H1 (cell line): ENCODE measurements around the gene PAX8. TPM values are rescaled to one million over a fixed set of nuclear protein-coding genes. Genes with fewer than 3 reads are reported as not detected.

Source experiments
- CTCF ChIA-PET: fragments of 300-600 bp; sonication (Branson Sonifier 250); formaldehyde crosslinking; loops from one replicate; lab custom pipeline; 2021; ENCODE audit not compliant: partially characterized antibody; lab: Charles Lee
- POLR2A ChIA-PET: fragments of 300-600 bp; sonication (Branson Sonifier 250); formaldehyde crosslinking; loops from one replicate; lab custom pipeline; 2021; ENCODE audit warnings: inconsistent platforms; ENCODE audit not compliant: partially characterized antibody; lab: Charles Lee
- DNase-seq, 2 experiments: peaks; one replicate each; pipeline versions ENCODE4 v3.0.0 to v3.0.0-alpha.2; 2010 to 2022; ENCODE audit warnings: low spot score in 2 of 2, low read depth in 1 of 2, mixed read lengths in 1 of 2
- FAIRE-seq: peaks from 2 replicates; lab custom pipeline; 2011; peaks lifted over from hg19 to GRCh38; lab: Jason Lieb, UNC
- H2AFZ ChIP-seq: 2 replicates; pipeline ENCODE4 v1.8.1; 2012; ENCODE audit warnings: low read length, inconsistent platforms
- H2AK5ac ChIP-seq: 2 replicates; pipeline ENCODE4 v1.6.1; 2013; ENCODE audit warnings: low read depth, low read length
- H2BK120ac ChIP-seq: replicated peaks from 2 replicates; pipeline ENCODE3; 2013; ENCODE audit warnings: low read depth, low read length, inconsistent platforms
- H2BK12ac ChIP-seq: 2 replicates; pipeline ENCODE4 v1.6.1; 2013; ENCODE audit warnings: low read depth, low read length
- H2BK15ac ChIP-seq: 2 replicates; pipeline ENCODE4 v1.6.1; 2013; ENCODE audit warnings: low read length
- H2BK20ac ChIP-seq: 2 replicates; pipeline ENCODE4 v1.6.1; 2013; ENCODE audit warnings: low read length
- H2BK5ac ChIP-seq: 2 replicates; pipeline ENCODE4 v1.6.1; 2013; ENCODE audit warnings: low read depth, low read length
- H3K14ac ChIP-seq: 2 replicates; pipeline ENCODE4 v1.6.1; 2013; ENCODE audit warnings: inconsistent platforms; ENCODE audit not compliant: insufficient read length
- H3K18ac ChIP-seq: 2 replicates; pipeline ENCODE4 v1.6.1; 2013; ENCODE audit warnings: low read length; ENCODE audit errors: extremely low read depth
- H3K23ac ChIP-seq: 2 replicates; pipeline ENCODE4 v1.6.1; 2013; ENCODE audit warnings: inconsistent platforms; ENCODE audit not compliant: insufficient read length
- H3K23me2 ChIP-seq: 2 replicates; pipeline ENCODE4 v1.6.1; 2013; ENCODE audit warnings: low read depth, low read length
- H3K27ac ChIP-seq: 2 replicates; pipeline ENCODE4 v1.6.1; 2011; ENCODE audit warnings: low read depth, low read length, inconsistent platforms
- H3K27me3 ChIP-seq, 4 experiments: replicated peaks in 1 of 4; 1 replicate in 1 of 4; 2 replicates in 3 of 4; pipeline versions ENCODE4 v1.6.1 to v1.8.1; 2011 to 2013; ENCODE audit warnings: low read length in 3 of 4, mild to moderate bottlenecking in 3 of 4, inconsistent platforms in 2 of 4, mixed read lengths in 2 of 4, moderate library complexity in 1 of 4; ENCODE audit not compliant: control insufficient read depth in 3 of 4, insufficient read depth in 3 of 4; ENCODE audit errors: extremely low read depth in 1 of 4
- H3K36me3 ChIP-seq, 4 experiments: 2 replicates each; pipeline versions ENCODE4 v1.6.1 to v1.8.1; 2011 to 2013; ENCODE audit warnings: mild to moderate bottlenecking in 4 of 4, low read length in 3 of 4, moderate library complexity in 2 of 4, control low read depth in 1 of 4, inconsistent platforms in 1 of 4; ENCODE audit not compliant: insufficient read depth in 4 of 4, control insufficient read depth in 2 of 4
- H3K4ac ChIP-seq: replicated peaks from 2 replicates; pipeline ENCODE3; 2013; ENCODE audit warnings: low read length, low read depth, mixed read lengths, inconsistent platforms; ENCODE audit not compliant: insufficient read length
- H3K4me1 ChIP-seq, 4 experiments: replicated peaks in 1 of 4; 1 replicate in 1 of 4; 2 replicates in 3 of 4; pipeline versions ENCODE4 v1.6.1 to v1.8.1; 2011 to 2013; ENCODE audit warnings: low read length in 3 of 4, inconsistent platforms in 2 of 4, mixed read lengths in 1 of 4; ENCODE audit not compliant: insufficient read depth in 4 of 4, control insufficient read depth in 3 of 4
- H3K4me2 ChIP-seq, 2 experiments: 2 replicates each; pipeline versions ENCODE4 v1.6.1 to v1.8.1; 2011 to 2013; ENCODE audit warnings: low read depth in 2 of 2, low read length in 2 of 2, control low read depth in 1 of 2, inconsistent platforms in 1 of 2, mild to moderate bottlenecking in 1 of 2; ENCODE audit not compliant: insufficient read depth in 1 of 2
- H3K4me3 ChIP-seq, 4 experiments: fragments of 200-600, 300-600 bp in 1 of 4; sonication (generic), shearing (Covaris generic), sonication (Bioruptor Twin) in 1 of 4; 2 replicates each; pipeline versions ENCODE4 v1.5.1 to v1.8.1; 2011 to 2016; ENCODE audit warnings: low read length in 4 of 4, low read depth in 3 of 4, control low read depth in 2 of 4, inconsistent platforms in 2 of 4, mild to moderate bottlenecking in 2 of 4, mixed read lengths in 1 of 4, moderate library complexity in 1 of 4; ENCODE audit not compliant: insufficient read depth in 2 of 4; ENCODE audit errors: extremely low read depth in 1 of 4
- H3K56ac ChIP-seq: replicated peaks from 2 replicates; pipeline ENCODE3; 2013; ENCODE audit warnings: low read depth, mild to moderate bottlenecking, mixed read lengths, low read length, inconsistent platforms; ENCODE audit not compliant: insufficient read length
- H3K79me1 ChIP-seq: 2 replicates; pipeline ENCODE4 v1.6.1; 2013; ENCODE audit warnings: low read depth, low read length, control low read depth
- H3K79me2 ChIP-seq, 2 experiments: 2 replicates each; pipeline versions ENCODE4 v1.6.1 to v1.8.1; 2012 to 2013; ENCODE audit warnings: low read length in 2 of 2, mild to moderate bottlenecking in 2 of 2, inconsistent platforms in 1 of 2; ENCODE audit not compliant: insufficient read depth in 2 of 2, control insufficient read depth in 1 of 2
- H3K9ac ChIP-seq, 4 experiments: replicated peaks in 1 of 4; 1 replicate in 1 of 4; 2 replicates in 3 of 4; pipeline versions ENCODE4 v1.6.1 to v1.8.1; 2011 to 2013; ENCODE audit warnings: low read depth in 3 of 4, low read length in 3 of 4, control low read depth in 2 of 4, mild to moderate bottlenecking in 2 of 4, moderate library complexity in 2 of 4, inconsistent platforms in 1 of 4; ENCODE audit errors: extremely low read depth in 1 of 4
- H3K9me3 ChIP-seq, 2 experiments: 2 replicates each; pipeline versions ENCODE4 v1.6.1 to v1.8.1; 2012 to 2013; ENCODE audit warnings: mild to moderate bottlenecking in 2 of 2, moderate library complexity in 2 of 2, control low read depth in 1 of 2, inconsistent platforms in 1 of 2, low read depth in 1 of 2, low read length in 1 of 2, mixed read lengths in 1 of 2; ENCODE audit not compliant: insufficient read depth in 2 of 2
- H4K20me1 ChIP-seq, 2 experiments: replicated peaks in 1 of 2; 2 replicates each; pipeline versions ENCODE3 to v1.8.1; 2011 to 2013; ENCODE audit warnings: inconsistent platforms in 2 of 2, low read length in 2 of 2, mild to moderate bottlenecking in 1 of 2; ENCODE audit not compliant: insufficient read depth in 2 of 2, control insufficient read depth in 1 of 2
- H4K5ac ChIP-seq: 2 replicates; pipeline ENCODE4 v1.6.1; 2013; ENCODE audit warnings: low read length, low read depth, mixed read lengths, inconsistent platforms; ENCODE audit not compliant: insufficient read length
- H4K8ac ChIP-seq: 2 replicates; pipeline ENCODE4 v1.8.0; 2013; ENCODE audit warnings: mild to moderate bottlenecking, moderate library complexity, low read length, inconsistent platforms; ENCODE audit not compliant: insufficient read depth; ENCODE audit errors: extremely low read depth
- H4K91ac ChIP-seq: replicated peaks from 2 replicates; pipeline ENCODE3; 2013; ENCODE audit warnings: low read length, mixed read lengths, inconsistent platforms; ENCODE audit not compliant: insufficient read length
- ASH2L ChIP-seq: fragments of 200-600, 300-600 bp; sonication (generic); IDR thresholded peaks from one replicate; pipeline ENCODE4 v1.7.1; 2017; ENCODE audit warnings: low read length
- BACH1 ChIP-seq: IDR thresholded peaks from 2 replicates; pipeline ENCODE4 v1.6.1; 2012; ENCODE audit warnings: low read length, improper control_type of control experiment
- CEBPB ChIP-seq: IDR thresholded peaks from 2 replicates; pipeline ENCODE4 v1.6.1; 2012; ENCODE audit warnings: low read depth, low read length
- CHD2 ChIP-seq: IDR thresholded peaks from 2 replicates; pipeline ENCODE4 v1.6.1; 2012; ENCODE audit warnings: low read length, improper control_type of control experiment
- CREB1 ChIP-seq: IDR thresholded peaks from 2 replicates; pipeline ENCODE4 v1.6.1; 2012; ENCODE audit warnings: inconsistent platforms
- CTCF ChIP-seq, 3 experiments: IDR thresholded peaks; 1 replicate in 2 of 3; 2 replicates in 1 of 3; pipeline versions ENCODE4 v1.5.1 to v1.6.1; 2011; ENCODE audit warnings: low read length in 3 of 3, mild to moderate bottlenecking in 3 of 3, inconsistent platforms in 2 of 3, low read depth in 1 of 3, moderate library complexity in 1 of 3; ENCODE audit not compliant: insufficient read depth in 1 of 3; ENCODE audit errors: control extremely low read depth in 1 of 3
- NRF1 ChIP-seq: IDR thresholded peaks from 2 replicates; pipeline ENCODE4 v1.6.1; 2011; ENCODE audit warnings: mild to moderate bottlenecking, low read depth, low read length, improper control_type of control experiment
- POLR2AphosphoS5 ChIP-seq: IDR thresholded peaks from 2 replicates; pipeline ENCODE4 v1.6.1; 2011; ENCODE audit warnings: low read depth, low read length
- POU5F1 ChIP-seq: IDR thresholded peaks from 2 replicates; pipeline ENCODE4 v1.6.1; 2011; ENCODE audit warnings: low read depth, mild to moderate bottlenecking, low read length, moderate library complexity
- RFX5 ChIP-seq: IDR thresholded peaks from 2 replicates; pipeline ENCODE4 v1.6.1; 2011; ENCODE audit warnings: low read depth, low read length, improper control_type of control experiment, borderline replicate concordance
- SAP30 ChIP-seq: fragments of 300-600 bp; sonication (generic); IDR thresholded peaks from 2 replicates; pipeline ENCODE4 v1.7.1; 2012; ENCODE audit warnings: low read length, moderate library complexity, mild to moderate bottlenecking, inconsistent platforms; ENCODE audit not compliant: insufficient read depth, insufficient replicate concordance
- SIRT6 ChIP-seq: IDR thresholded peaks from one replicate; pipeline ENCODE4 v1.7.1; 2012; ENCODE audit warnings: low read length, inconsistent platforms
- SUZ12 ChIP-seq: fragments of 200-600 bp; sonication (generic); IDR thresholded peaks from 2 replicates; pipeline ENCODE4 v1.6.1; 2012; ENCODE audit warnings: mild to moderate bottlenecking, inconsistent platforms, low read length, moderate library complexity, mixed read lengths
- TBP ChIP-seq: IDR thresholded peaks from 2 replicates; pipeline ENCODE4 v1.6.1; 2011; ENCODE audit warnings: low read depth, low read length, improper control_type of control experiment
- WGBS, 2 experiments: shearing (Covaris generic) in 1 of 2; methylation state at CpG; one replicate each; pipeline versions ENCODE4 v1.1.6 to v1.1.7; 2013 to 2015; ENCODE audit warnings: low lambda C conversion rate in 2 of 2, mixed read lengths in 2 of 2, inconsistent platforms in 1 of 2, low coverage in 1 of 2, missing lambda C conversion rate in 1 of 2; ENCODE audit not compliant: insufficient replicate concordance in 2 of 2, insufficient coverage in 1 of 2, insufficient read length in 1 of 2; ENCODE audit errors: extremely low coverage in 1 of 2, missing lambda C conversion rate in 1 of 2; 5-methylcytosine and 5-hydroxymethylcytosine counted together
- polyA plus RNA-seq, 7 experiments: library from polyadenylated mRNA; depleted of rRNA in 3 of 7; stranded (reverse) in 5 of 7; unstranded in 2 of 7; fragments of >200 nt in 5 of 7; fragments of 200-250 nt in 2 of 7; gene quantifications; 1 replicate in 5 of 7; 2 replicates in 1 of 7; 4 replicates in 1 of 7; pipeline versions ENCODE4 v1.2.1 to v1.2.3, GENCODE V29; 2011 to 2013; ENCODE audit warnings: missing spikeins in 2 of 7, mixed read lengths in 2 of 7
- total RNA-seq: library from RNA; stranded (reverse); fragmentation: NEBNext Ultra II Directional; extraction: Animal tissue kit (Norgen Biotek cat#: 25700); gene quantifications from 2 replicates; pipeline ENCODE4 v1.2.1, GENCODE V29; 2021

The PAX8 gene
- total and polyA plus RNA-seq, 2 of the 8 experiments (the other 6 are each of a cell fraction or from before 2014, with no cell fraction given): 0.02 TPM; not detected in 1

GRCh38 chr2:113178891-113179290 lies 99.8 kb downstream of the PAX8 start:
- Histone ChIP-seq H4K5ac (no peak overlapping the region), H2AK5ac (no peak overlapping the region), H2BK120ac (no peak overlapping the region), H3K79me1 (no peaks in the 10 kb centered on the region), H2BK15ac (no peak overlapping the region), H3K27me3 (no peaks in the 10 kb centered on the region), H4K91ac (no peak overlapping the region), H4K8ac (no peak overlapping the region), H3K18ac (no peak overlapping the region), H3K56ac (no peak overlapping the region), H3K4me3 (no peak overlapping the region), H3K14ac (no peak overlapping the region), H2BK12ac (no peak overlapping the region), H3K4me2 (no peak overlapping the region), H3K4ac (no peak overlapping the region), H2BK20ac (no peak overlapping the region), H3K23ac (no peak overlapping the region), H3K4me1 (peaks cover 0 to 6% (median 2%) of the 10 kb centered on the region in 4 experiments; a peak in 3 of 7 replicates), H3K36me3 (no peaks in the 10 kb centered on the region), H3K9ac (no peak overlapping the region), H2AFZ (no peak overlapping the region), H3K79me2 (no peaks in the 10 kb centered on the region), H3K9me3 (no peaks in the 10 kb centered on the region), H3K23me2 (0 out of 2 replicates have a peak, but pooled peaks cover 2% of the 10 kb centered on the region), H2BK5ac (no peak overlapping the region), H3K27ac (no peak overlapping the region), H4K20me1 (no peaks in the 10 kb centered on the region)
- ChIA-PET POLR2A (no interaction called here), CTCF (interaction anchor here (1.3 to 3.9 kb wide), 2 partner anchors 25 to 41 kb away, joined by 4 to 34 read pairs; no protein-coding TSS in a partner anchor)
- FAIRE-seq: no peak
- 88% methylated on average over 4 of the region's 4 CpGs; no CpG with 5 or more reads in 1 of the 2 experiments for WGBS, 2 experiments
- no peak for DNase-seq
- TF ChIP-seq POU5F1: no peak
- no peak for TF ChIP-seq SIRT6
- no peak for TF ChIP-seq BACH1
- no peak for TF ChIP-seq CTCF (IDR thresholded peaks at IDR 0.05; ENCODE audit: control extremely low read depth in 1 of 3, insufficient read depth in 1 of 3, low read depth in 1 of 3, low read length in 3 of 3)
- TF ChIP-seq CREB1: no peak
- no peak for TF ChIP-seq SUZ12
- no peak for TF ChIP-seq NRF1
- no peak for TF ChIP-seq CEBPB
- no peak for TF ChIP-seq TBP
- TF ChIP-seq POLR2AphosphoS5: no peak
- no peak for TF ChIP-seq SAP30
- TF ChIP-seq CHD2: no peak
- no peak for TF ChIP-seq ASH2L
- no peak for TF ChIP-seq RFX5
